SH-SY5Y (cell line): Measurements from ENCODE around the gene CARD10.

Source experiments
- GATA2 ChIP-seq: IDR thresholded peaks from 2 replicates; pipeline ENCODE4 v1.6.1; 2011; ENCODE audit warnings: mild to moderate bottlenecking, low read depth, low read length
- GATA3 ChIP-seq: IDR thresholded peaks from 2 replicates; pipeline ENCODE4 v1.6.1; 2011; ENCODE audit warnings: low read depth, mild to moderate bottlenecking, low read length, moderate library complexity

DNA sequence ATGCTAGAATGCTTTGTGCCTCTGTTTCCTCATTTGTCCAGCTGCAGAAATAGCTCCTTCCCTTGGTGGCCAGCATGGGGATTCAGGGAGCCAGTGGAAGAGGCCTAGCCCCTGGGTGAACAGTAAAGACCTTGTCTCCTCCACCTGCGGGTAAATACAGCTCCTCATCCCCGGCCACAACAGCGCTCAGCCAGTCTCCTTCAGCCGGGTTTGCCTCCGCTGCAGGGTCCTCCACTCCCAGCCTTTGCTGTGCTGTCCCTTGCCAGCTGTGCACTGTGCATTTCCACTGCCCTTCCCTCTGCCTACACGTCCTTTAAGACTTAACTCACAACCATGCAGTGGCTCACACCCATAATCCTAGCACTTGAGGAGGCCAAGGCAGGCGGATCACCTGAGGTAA is 39.6 kb upstream of the CARD10 start:
- TF ChIP-seq GATA2 (no peak), GATA3 (no peak)
